H9 (cell line): ENCODE results near the gene SBNO1. TPM values are rescaled to one million over a fixed set of nuclear protein-coding genes. Genes with fewer than 3 reads are reported as not detected.

Experiments
- DNase-seq: peaks from one replicate; pipeline ENCODE4 v3.0.0-alpha.2; 2017
- H2AFZ ChIP-seq: one replicate; pipeline ENCODE4 v1.6.1; 2013; ENCODE audit warnings: mild to moderate bottlenecking, low read length, control low read depth, moderate library complexity
- H2AK5ac ChIP-seq: 2 replicates; pipeline ENCODE4 v1.6.1; 2013; ENCODE audit warnings: low read length, control low read depth, mixed read lengths; ENCODE audit not compliant: insufficient read length
- H2BK120ac ChIP-seq: one replicate; pipeline ENCODE4 v1.6.1; 2013; ENCODE audit warnings: low read depth, mild to moderate bottlenecking, low read length, control low read depth, inconsistent platforms; ENCODE audit not compliant: poor library complexity, severe bottlenecking
- H2BK12ac ChIP-seq: 2 replicates; pipeline ENCODE4 v1.6.1; 2013; ENCODE audit warnings: low read length, control low read depth, mixed read lengths, low read depth; ENCODE audit not compliant: insufficient read length
- H2BK15ac ChIP-seq: 2 replicates; pipeline ENCODE4 v1.6.1; 2013; ENCODE audit warnings: low read depth, low read length, control low read depth
- H2BK20ac ChIP-seq: one replicate; pipeline ENCODE4 v1.6.1; 2013; ENCODE audit warnings: low read depth, mild to moderate bottlenecking, low read length, control low read depth, inconsistent platforms; ENCODE audit not compliant: poor library complexity, severe bottlenecking
- H2BK5ac ChIP-seq: 2 replicates; pipeline ENCODE4 v1.6.1; 2013; ENCODE audit warnings: low read length, control low read depth, mixed read lengths; ENCODE audit not compliant: insufficient read length
- H3K14ac ChIP-seq: 2 replicates; pipeline ENCODE4 v1.6.1; 2013; ENCODE audit warnings: low read length, control low read depth; ENCODE audit not compliant: insufficient read depth
- H3K18ac ChIP-seq: 2 replicates; pipeline ENCODE4 v1.6.1; 2013; ENCODE audit warnings: low read depth, mild to moderate bottlenecking, mixed read lengths, low read length, control low read depth; ENCODE audit not compliant: insufficient read length
- H3K23ac ChIP-seq: 2 replicates; pipeline ENCODE4 v1.6.1; 2013; ENCODE audit warnings: low read length, control low read depth, mixed read lengths, low read depth; ENCODE audit not compliant: insufficient read length
- H3K23me2 ChIP-seq: 2 replicates; pipeline ENCODE4 v1.6.1; 2013; ENCODE audit warnings: low read depth, mild to moderate bottlenecking, mixed read lengths, low read length, control low read depth; ENCODE audit not compliant: insufficient read length, poor library complexity, severe bottlenecking
- H3K27ac ChIP-seq: 2 replicates; pipeline ENCODE4 v1.5.1; 2013; ENCODE audit warnings: low read length, control low read depth, mixed read lengths, low read depth; ENCODE audit not compliant: insufficient read length
- H3K27me3 ChIP-seq: 2 replicates; pipeline ENCODE4 v1.6.1; 2013; ENCODE audit warnings: low read length, control low read depth, inconsistent platforms; ENCODE audit not compliant: insufficient read depth
- H3K4ac ChIP-seq: 2 replicates; pipeline ENCODE4 v1.6.1; 2013; ENCODE audit warnings: low read depth, mild to moderate bottlenecking, control low read depth, inconsistent platforms, low read length, moderate library complexity
- H3K4me1 ChIP-seq: 2 replicates; pipeline ENCODE4 v1.6.1; 2013; ENCODE audit warnings: low read length, control low read depth, inconsistent platforms; ENCODE audit not compliant: insufficient read depth
- H3K4me2 ChIP-seq: 2 replicates; pipeline ENCODE4 v1.6.1; 2013; ENCODE audit warnings: low read length, control low read depth, mixed read lengths; ENCODE audit not compliant: insufficient read length, insufficient read depth
- H3K56ac ChIP-seq: 2 replicates; pipeline ENCODE4 v1.6.1; 2013; ENCODE audit warnings: low read depth, mild to moderate bottlenecking, mixed read lengths, low read length, control low read depth; ENCODE audit not compliant: insufficient read length
- H3K79me1 ChIP-seq: 2 replicates; pipeline ENCODE4 v1.6.1; 2013; ENCODE audit warnings: low read depth, mild to moderate bottlenecking, moderate library complexity, low read length, control low read depth, inconsistent platforms; ENCODE audit not compliant: insufficient read depth, poor library complexity, severe bottlenecking
- H3K79me2 ChIP-seq: 2 replicates; pipeline ENCODE4 v1.6.1; 2013; ENCODE audit warnings: low read length, control low read depth, inconsistent platforms; ENCODE audit not compliant: insufficient read depth
- H3K9ac ChIP-seq: 2 replicates; pipeline ENCODE4 v1.6.1; 2013; ENCODE audit warnings: low read length, control low read depth, mixed read lengths; ENCODE audit not compliant: insufficient read length; ENCODE audit errors: extremely low read depth
- H3K9me3 ChIP-seq: one replicate; pipeline ENCODE4 v1.6.1; 2013; ENCODE audit warnings: low read depth, low read length, inconsistent platforms; ENCODE audit not compliant: control insufficient read depth
- H3T11ph ChIP-seq: one replicate; pipeline ENCODE4 v1.6.1; 2013; ENCODE audit warnings: mild to moderate bottlenecking, low read length, control low read depth, inconsistent platforms
- H4K20me1 ChIP-seq: one replicate; pipeline ENCODE4 v1.6.1; 2013; ENCODE audit not compliant: control insufficient read depth, insufficient read length, insufficient read depth
- H4K5ac ChIP-seq: 2 replicates; pipeline ENCODE4 v1.6.1; 2013; ENCODE audit warnings: low read depth, mild to moderate bottlenecking, mixed read lengths, low read length, control low read depth; ENCODE audit not compliant: insufficient read length
- H4K8ac ChIP-seq: replicated peaks from 2 replicates; pipeline ENCODE4 v1.6.1; 2013; ENCODE audit warnings: low read length, control low read depth, mixed read lengths, low read depth; ENCODE audit not compliant: insufficient read length
- H4K91ac ChIP-seq: 2 replicates; pipeline ENCODE4 v1.6.1; 2013; ENCODE audit warnings: low read depth, mild to moderate bottlenecking, moderate library complexity, mixed read lengths, low read length, control low read depth; ENCODE audit not compliant: insufficient read length
- H3K27ac Mint-ChIP-seq, 3 experiments: 2 replicates in 2 of 3; 3 replicates in 1 of 3; pipeline ENCODE4 v1.8.0; 2020 to 2021; ENCODE audit warnings: mixed read lengths in 3 of 3, mild to moderate bottlenecking in 1 of 3, moderate library complexity in 1 of 3
- H3K27me3 Mint-ChIP-seq: 2 replicates; pipeline ENCODE4 v1.8.0; 2021; ENCODE audit warnings: low read depth, mild to moderate bottlenecking, moderate library complexity, mixed read lengths
- H3K36me3 Mint-ChIP-seq, 3 experiments: 2 replicates in 2 of 3; 3 replicates in 1 of 3; pipeline ENCODE4 v1.8.0; 2020 to 2021; ENCODE audit warnings: low read depth in 3 of 3, mixed read lengths in 3 of 3; ENCODE audit not compliant: insufficient read depth in 1 of 3
- H3K4me1 Mint-ChIP-seq, 2 experiments: 2 replicates each; pipeline ENCODE4 v1.8.0; 2020; ENCODE audit warnings: mixed read lengths in 2 of 2
- H3K4me3 Mint-ChIP-seq, 2 experiments: 2 replicates in 1 of 2; 3 replicates in 1 of 2; pipeline ENCODE4 v1.8.0; 2020 to 2021; ENCODE audit warnings: mild to moderate bottlenecking in 2 of 2, mixed read lengths in 2 of 2, moderate library complexity in 1 of 2
- H3K9me3 Mint-ChIP-seq, 2 experiments: 2 replicates in 1 of 2; 3 replicates in 1 of 2; pipeline ENCODE4 v1.8.0; 2020; ENCODE audit warnings: mild to moderate bottlenecking in 2 of 2, mixed read lengths in 2 of 2, moderate library complexity in 1 of 2
- WGBS: extraction: QIAGEN DNeasy Blood & Tissue Kit; methylation state at CpG from one replicate; pipeline ENCODE4 v1.1.7; 2013; ENCODE audit warnings: missing lambda C conversion rate, low lambda C conversion rate, mixed read lengths; ENCODE audit not compliant: insufficient read length; ENCODE audit errors: extremely low coverage; 5-methylcytosine and 5-hydroxymethylcytosine counted together
- total RNA-seq: library from RNA; stranded (reverse); gene quantifications from 2 replicates; pipeline ENCODE4 v1.2.1, GENCODE V29; 2021
- TF ChIP-seq, protein P1 (sequence below): fragments of 200-600 bp; sonication (generic); conservative IDR thresholded peaks from 3 replicates; pipeline ENCODE4 v1.8.0; 2021; ENCODE audit warnings: antibody characterized with exemption, mild to moderate bottlenecking

Gene SBNO1
- total RNA-seq, 1 experiment from 2014 or later: 47.5 TPM

DNA sequence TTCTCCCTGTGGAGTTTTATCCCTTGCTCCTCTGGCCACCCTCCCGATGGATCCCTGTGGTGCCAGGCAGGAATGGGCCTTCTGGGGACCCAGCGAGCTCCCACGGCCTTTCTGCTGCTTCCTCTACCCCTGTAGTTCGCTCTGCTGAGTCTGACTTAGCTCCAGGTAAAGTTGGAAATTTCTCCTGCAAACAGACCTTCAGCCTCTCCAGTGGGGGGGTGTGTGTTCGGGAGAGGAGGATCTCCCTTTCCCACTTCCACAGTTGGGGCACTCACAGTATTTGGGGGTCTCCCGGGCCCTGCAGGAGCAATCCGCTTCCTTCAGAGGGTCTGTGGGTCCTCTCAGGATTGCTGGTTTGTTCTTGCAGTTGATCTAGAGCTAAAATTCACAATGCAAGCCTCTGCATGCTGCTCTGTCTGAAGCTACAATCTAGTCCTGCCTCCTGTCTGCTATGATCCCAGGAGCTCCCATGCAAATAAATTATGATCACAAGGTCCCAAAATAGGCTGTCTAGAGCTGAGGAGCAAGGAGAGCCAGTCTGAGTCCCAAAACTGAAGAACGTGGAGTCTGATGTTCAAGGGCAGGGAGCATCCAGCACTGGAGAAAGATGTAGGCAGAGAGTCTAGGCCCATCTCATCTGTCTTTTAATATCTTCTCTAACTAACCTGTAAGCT is 113.1 kb downstream of the SBNO1 start:
- peak overlapping the region; percentile 73 to 96 (median 93); a peak in 6 of 7 replicates for H3K27ac Mint-ChIP-seq
- Histone ChIP-seq H3K4me1 (no peaks in the 10 kb centered on the region), H2BK12ac (no peak overlapping the region), H4K5ac (no peak overlapping the region), H3K79me2 (no peaks in the 10 kb centered on the region), H3K23me2 (no peaks in the 10 kb centered on the region), H3K9ac (no peak overlapping the region), H2BK120ac (no peak overlapping the region), H3K27me3 (no peaks in the 10 kb centered on the region), H2AK5ac (no peak overlapping the region), H3K56ac (no peak overlapping the region), H2BK20ac (no peak overlapping the region), H3K18ac (no peak overlapping the region), H4K8ac (no peak overlapping the region), H3T11ph (no peak overlapping the region), H3K79me1 (peaks cover 4% of the 10 kb centered on the region), H4K91ac (no peak overlapping the region), H2BK15ac (no peak overlapping the region), H2AFZ (no peak overlapping the region), H4K20me1 (no peaks in the 10 kb centered on the region), H3K23ac (no peak overlapping the region), H3K9me3 (no peaks in the 10 kb centered on the region), H2BK5ac (no peak overlapping the region), H3K14ac (no peak overlapping the region), H3K4me2 (no peak overlapping the region), H3K4ac (no peak overlapping the region), H3K27ac (no peak overlapping the region)
- no peak for DNase-seq
- H3K36me3 Mint-ChIP-seq: peaks cover 57 to 79% (median 72%) of the 10 kb centered on the region in 3 experiments
- no peak overlapping the region for H3K4me3 Mint-ChIP-seq
- WGBS: no CpG with 5 or more reads among the region's 8 CpGs
- TF ChIP-seq, protein P1, sequence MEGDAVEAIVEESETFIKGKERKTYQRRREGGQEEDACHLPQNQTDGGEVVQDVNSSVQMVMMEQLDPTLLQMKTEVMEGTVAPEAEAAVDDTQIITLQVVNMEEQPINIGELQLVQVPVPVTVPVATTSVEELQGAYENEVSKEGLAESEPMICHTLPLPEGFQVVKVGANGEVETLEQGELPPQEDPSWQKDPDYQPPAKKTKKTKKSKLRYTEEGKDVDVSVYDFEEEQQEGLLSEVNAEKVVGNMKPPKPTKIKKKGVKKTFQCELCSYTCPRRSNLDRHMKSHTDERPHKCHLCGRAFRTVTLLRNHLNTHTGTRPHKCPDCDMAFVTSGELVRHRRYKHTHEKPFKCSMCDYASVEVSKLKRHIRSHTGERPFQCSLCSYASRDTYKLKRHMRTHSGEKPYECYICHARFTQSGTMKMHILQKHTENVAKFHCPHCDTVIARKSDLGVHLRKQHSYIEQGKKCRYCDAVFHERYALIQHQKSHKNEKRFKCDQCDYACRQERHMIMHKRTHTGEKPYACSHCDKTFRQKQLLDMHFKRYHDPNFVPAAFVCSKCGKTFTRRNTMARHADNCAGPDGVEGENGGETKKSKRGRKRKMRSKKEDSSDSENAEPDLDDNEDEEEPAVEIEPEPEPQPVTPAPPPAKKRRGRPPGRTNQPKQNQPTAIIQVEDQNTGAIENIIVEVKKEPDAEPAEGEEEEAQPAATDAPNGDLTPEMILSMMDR: no peak
- no peaks in the 10 kb centered on the region for H3K27me3 Mint-ChIP-seq
- H3K4me1 Mint-ChIP-seq: peaks cover 19 to 24% of the 10 kb centered on the region in 2 experiments
- peaks cover 26 to 33% of the 10 kb centered on the region in 2 experiments for H3K9me3 Mint-ChIP-seq
